Left lung (tissue), 10 donors: ENCODE measurements around the gene STK39. TPM values are rescaled to one million over a fixed set of nuclear protein-coding genes. Genes with fewer than 3 reads are reported as not detected.

Experiments used
- ATAC-seq: fragments of 200-7000 bp; cut with Tn5 transposase; one replicate; pipeline ENCODE4 v1.9.1; 2020; ENCODE audit warnings: moderate library complexity
- DNase-seq, 4 donors: peaks; one replicate each; pipeline ENCODE4 v3.0.0-alpha.2; 2013 to 2020
- H3K27ac ChIP-seq, 2 donors: fragments of 200-600 bp; sonication (generic) in 1 of 2; one replicate each; pipeline versions ENCODE4 v1.5.0 to v1.8.0; 2020 to 2021
- H3K27me3 ChIP-seq, 2 donors: fragments of 200-600 bp; sonication (generic) in 1 of 2; one replicate each; pipeline versions ENCODE4 v1.5.0 to v1.8.0; 2020 to 2021
- H3K36me3 ChIP-seq, 2 donors: fragments of 200-600 bp; sonication (generic) in 1 of 2; one replicate each; pipeline versions ENCODE4 v1.5.0 to v1.8.0; 2020 to 2021
- H3K4me1 ChIP-seq, 2 donors: fragments of 200-600 bp; one replicate each; pipeline ENCODE4 v1.8.0; 2021
- H3K4me3 ChIP-seq, 2 donors: fragments of 200-600 bp; sonication (generic) in 1 of 2; one replicate each; pipeline versions ENCODE4 v1.5.0 to v1.8.0; 2020 to 2021; ENCODE audit warnings: mild to moderate bottlenecking in 1 of 2
- H3K9me3 ChIP-seq, 2 donors: fragments of 200-600 bp; sonication (generic) in 1 of 2; one replicate each; pipeline versions ENCODE4 v1.5.0 to v1.8.0; 2020 to 2021
- CTCF ChIP-seq, 2 donors: fragments of 200-600 bp; sonication (generic) in 1 of 2; IDR thresholded peaks; one replicate each; pipeline versions ENCODE4 v1.5.0 to v1.8.0; 2021; ENCODE audit warnings: antibody characterized with exemption in 2 of 2
- intact Hi-C, 2 donors: fragments of 100-400 bp; cut with DNase I; formaldehyde crosslinking; loops; one replicate each; pipeline versions ENCODE4 v1.11.2 to v1.14.2; 2022
- polyA plus RNA-seq, 6 donors: library from polyadenylated mRNA; unstranded; fragments of 120-200 nt; gene quantifications; one replicate each; pipeline ENCODE4 v1.2.1, GENCODE V29; 2013; ENCODE audit not compliant: insufficient read length in 6 of 6
- total RNA-seq, 2 donors: library from RNA; stranded (reverse); fragmentation: NEBNext Ultra II Directional; extraction: Animal tissue kit (Norgen Biotek cat#: 25700); gene quantifications; one replicate each; pipeline ENCODE4 v1.2.1, GENCODE V29; 2021
- donor health status: DM: no; HTN: yes; CAD: no.
- donor health status: DM: no; HTN: no; CAD: no.

STK39 gene
- total and polyA plus RNA-seq, 8 donors, result 15.7 to 31.3 (median 27.0) TPM

- Histone ChIP-seq H3K36me3 (no peaks in the 10 kb centered on the region), H3K4me3 (no peak overlapping the region), H3K27me3 (no peaks in the 10 kb centered on the region), H3K9me3 (no peaks in the 10 kb centered on the region), H3K4me1 (no peaks in the 10 kb centered on the region), H3K27ac (no peak overlapping the region)
- no peak for DNase-seq
- intact Hi-C loops, result no loop called here
- peak; percentile 90 for ATAC-seq
- no peak for TF ChIP-seq CTCF (IDR thresholded peaks at IDR 0.05)
Observed at GRCh38 chr2:168006498-168006897, 240.9 kb downstream of the STK39 start.

GRCh38 chr2:168005586-168005985 is 241.8 kb downstream of the STK39 start:
- Histone ChIP-seq H3K4me3 (no peak overlapping the region), H3K36me3 (no peaks in the 10 kb centered on the region), H3K27me3 (no peaks in the 10 kb centered on the region), H3K4me1 (no peaks in the 10 kb centered on the region), H3K9me3 (no peaks in the 10 kb centered on the region), H3K27ac (no peak overlapping the region)
- intact Hi-C loops, result no loop called here
- DNase-seq, result no peak
- TF ChIP-seq CTCF (IDR thresholded peaks at IDR 0.05), result no peak
- ATAC-seq, result no peak

- ATAC-seq, result no peak
- no peaks in the 10 kb centered on the region for H3K27me3 ChIP-seq
- intact Hi-C loops, result no loop called here
- DNase-seq, result no peak
- H3K27ac ChIP-seq, result no peak overlapping the region
- no peaks in the 10 kb centered on the region for H3K9me3 ChIP-seq
- H3K4me3 ChIP-seq, result no peak overlapping the region
- no peaks in the 10 kb centered on the region for H3K4me1 ChIP-seq
- TF ChIP-seq CTCF (IDR thresholded peaks at IDR 0.05), result no peak
- H3K36me3 ChIP-seq, result no peaks in the 10 kb centered on the region
Observed at GRCh38 chr2:168003876-168004275, 243.5 kb downstream of the STK39 start.

GRCh38 chr2:168002021-168002553 is 245.3 kb downstream of the STK39 start:
- H3K27me3 ChIP-seq, result no peaks in the 10 kb centered on the region
- H3K4me1 ChIP-seq, result no peaks in the 10 kb centered on the region
- DNase-seq (no peak), ATAC-seq (no peak)
- TF ChIP-seq CTCF (IDR thresholded peaks at IDR 0.05), result no peak
- H3K9me3 ChIP-seq, result no peaks in the 10 kb centered on the region
- intact Hi-C loops, result no loop called here
- no peak overlapping the region for H3K4me3 ChIP-seq
- H3K27ac ChIP-seq, result no peak overlapping the region
- no peaks in the 10 kb centered on the region for H3K36me3 ChIP-seq

- H3K27me3 ChIP-seq, result no peaks in the 10 kb centered on the region
- intact Hi-C loops, result no loop called here
- H3K4me1 ChIP-seq, result no peaks in the 10 kb centered on the region
- no peaks in the 10 kb centered on the region for H3K36me3 ChIP-seq
- no peaks in the 10 kb centered on the region for H3K9me3 ChIP-seq
- DNase-seq, result no peak
- no peak overlapping the region for H3K27ac ChIP-seq
- ATAC-seq, result no peak
- no peak overlapping the region for H3K4me3 ChIP-seq
- no peak for TF ChIP-seq CTCF (IDR thresholded peaks at IDR 0.05)
Observed at GRCh38 chr2:167992278-167992677, 255.1 kb downstream of the STK39 start.
